Nephron (organoid): ENCODE results near the gene COG6.

Experiments used
- H3K27ac Mint-ChIP-seq, 3 experiments: 2 replicates each; pipeline ENCODE4 v1.8.0; 2020; ENCODE audit warnings: mixed read lengths in 3 of 3, mild to moderate bottlenecking in 2 of 3, moderate library complexity in 1 of 3
- H3K27me3 Mint-ChIP-seq: 2 replicates; pipeline ENCODE4 v1.8.0; 2021; ENCODE audit warnings: low read depth, mild to moderate bottlenecking, moderate library complexity, mixed read lengths
- H3K36me3 Mint-ChIP-seq: 2 replicates; pipeline ENCODE4 v1.8.0; 2020; ENCODE audit warnings: low read depth, mixed read lengths
- H3K4me1 Mint-ChIP-seq: 2 replicates; pipeline ENCODE4 v1.8.0; 2020; ENCODE audit warnings: mixed read lengths
- H3K4me3 Mint-ChIP-seq, 3 experiments: 2 replicates each; pipeline ENCODE4 v1.8.0; 2020; ENCODE audit warnings: mild to moderate bottlenecking in 3 of 3, mixed read lengths in 3 of 3, moderate library complexity in 2 of 3
- H3K9me3 Mint-ChIP-seq: 2 replicates; pipeline ENCODE4 v1.8.0; 2020; ENCODE audit warnings: mixed read lengths
- CTCF ChIP-seq, 3 experiments: fragments of 200-600 bp; sonication (generic); IDR thresholded peaks; one replicate each; pipeline ENCODE4 v1.5.0; 2021; ENCODE audit warnings: antibody characterized with exemption in 3 of 3; ENCODE audit not compliant: unreplicated experiment in 3 of 3

The COG6 gene

GRCh38 chr13:39665763-39666162 is 10.3 kb downstream of the COG6 start:
- peaks cover 31% of the 10 kb centered on the region for H3K36me3 Mint-ChIP-seq
- H3K4me1 Mint-ChIP-seq: no peaks in the 10 kb centered on the region
- H3K4me3 Mint-ChIP-seq: no peak overlapping the region
- no peaks in the 10 kb centered on the region for H3K9me3 Mint-ChIP-seq
- H3K27me3 Mint-ChIP-seq: no peaks in the 10 kb centered on the region
- no peak for TF ChIP-seq CTCF (IDR thresholded peaks at IDR 0.05; ENCODE audit: unreplicated experiment in 3 of 3)
- H3K27ac Mint-ChIP-seq: no peak overlapping the region

- no peaks in the 10 kb centered on the region for H3K27me3 Mint-ChIP-seq
- H3K36me3 Mint-ChIP-seq: peaks cover 19% of the 10 kb centered on the region
- H3K27ac Mint-ChIP-seq: no peak overlapping the region
- no peaks in the 10 kb centered on the region for H3K4me1 Mint-ChIP-seq
- TF ChIP-seq CTCF (IDR thresholded peaks at IDR 0.05; ENCODE audit: unreplicated experiment in 3 of 3): no peak
- no peaks in the 10 kb centered on the region for H3K9me3 Mint-ChIP-seq
- H3K4me3 Mint-ChIP-seq: no peak overlapping the region
These were observed 15.0 kb downstream of the COG6 start for GRCh38 chr13:39670445-39670844.

GRCh38 chr13:39672378-39673132 is 17.1 kb downstream of the COG6 start:
- no peaks in the 10 kb centered on the region for H3K4me1 Mint-ChIP-seq
- no peak overlapping the region for H3K27ac Mint-ChIP-seq
- peaks cover 9% of the 10 kb centered on the region for H3K36me3 Mint-ChIP-seq
- H3K27me3 Mint-ChIP-seq: no peaks in the 10 kb centered on the region
- no peak for TF ChIP-seq CTCF (IDR thresholded peaks at IDR 0.05; ENCODE audit: unreplicated experiment in 3 of 3)
- H3K9me3 Mint-ChIP-seq: no peaks in the 10 kb centered on the region
- H3K4me3 Mint-ChIP-seq: no peak overlapping the region

GRCh38 chr13:39675904-39676303 is 20.4 kb downstream of the COG6 start:
- Mint-ChIP-seq H3K36me3 (peaks cover 32% of the 10 kb centered on the region), H3K4me1 (no peaks in the 10 kb centered on the region), H3K4me3 (no peak overlapping the region), H3K27me3 (no peaks in the 10 kb centered on the region), H3K27ac (no peak overlapping the region), H3K9me3 (peaks cover 4% of the 10 kb centered on the region)
- no peak for TF ChIP-seq CTCF (IDR thresholded peaks at IDR 0.05; ENCODE audit: unreplicated experiment in 3 of 3)

- H3K9me3 Mint-ChIP-seq: peaks cover 4% of the 10 kb centered on the region
- no peak overlapping the region for H3K27ac Mint-ChIP-seq
- TF ChIP-seq CTCF (IDR thresholded peaks at IDR 0.05; ENCODE audit: unreplicated experiment in 3 of 3): peak; percentile 42 to 63 (median 43)
- H3K4me1 Mint-ChIP-seq: no peaks in the 10 kb centered on the region
- no peak overlapping the region for H3K4me3 Mint-ChIP-seq
- H3K36me3 Mint-ChIP-seq: peaks cover 37% of the 10 kb centered on the region
- H3K27me3 Mint-ChIP-seq: no peaks in the 10 kb centered on the region
These were observed 20.9 kb downstream of the COG6 start for GRCh38 chr13:39676315-39676876.

GRCh38 chr13:39682310-39682709 is 26.8 kb downstream of the COG6 start:
- Mint-ChIP-seq H3K4me1 (no peaks in the 10 kb centered on the region), H3K27me3 (no peaks in the 10 kb centered on the region), H3K36me3 (peaks cover 33% of the 10 kb centered on the region), H3K9me3 (peaks cover 4% of the 10 kb centered on the region), H3K4me3 (no peak overlapping the region), H3K27ac (no peak overlapping the region)
- no peak for TF ChIP-seq CTCF (IDR thresholded peaks at IDR 0.05; ENCODE audit: unreplicated experiment in 3 of 3)
